ENCODE measurements around the gene UNK.
A peak's percentile ranks its signal among the peaks of the same experiment; 100 is the strongest.
"Not testable (repeated sequence)": the region's sequence is repeated elsewhere in the genome, so short reads cannot be mapped to it uniquely, and the experiment has no call there.

UNK gene

GRCh38 chr17:75773808-75774470, 10.7 kb upstream of the UNK start:
- no peak for DNase-seq

GRCh38 chr17:75774471-75774990, 10.1 kb upstream of the UNK start:
- DNase-seq, result no peak

- no peak for DNase-seq
Measured at GRCh38 chr17:75774991-75775668, 9.5 kb upstream of the UNK start.

DNA sequence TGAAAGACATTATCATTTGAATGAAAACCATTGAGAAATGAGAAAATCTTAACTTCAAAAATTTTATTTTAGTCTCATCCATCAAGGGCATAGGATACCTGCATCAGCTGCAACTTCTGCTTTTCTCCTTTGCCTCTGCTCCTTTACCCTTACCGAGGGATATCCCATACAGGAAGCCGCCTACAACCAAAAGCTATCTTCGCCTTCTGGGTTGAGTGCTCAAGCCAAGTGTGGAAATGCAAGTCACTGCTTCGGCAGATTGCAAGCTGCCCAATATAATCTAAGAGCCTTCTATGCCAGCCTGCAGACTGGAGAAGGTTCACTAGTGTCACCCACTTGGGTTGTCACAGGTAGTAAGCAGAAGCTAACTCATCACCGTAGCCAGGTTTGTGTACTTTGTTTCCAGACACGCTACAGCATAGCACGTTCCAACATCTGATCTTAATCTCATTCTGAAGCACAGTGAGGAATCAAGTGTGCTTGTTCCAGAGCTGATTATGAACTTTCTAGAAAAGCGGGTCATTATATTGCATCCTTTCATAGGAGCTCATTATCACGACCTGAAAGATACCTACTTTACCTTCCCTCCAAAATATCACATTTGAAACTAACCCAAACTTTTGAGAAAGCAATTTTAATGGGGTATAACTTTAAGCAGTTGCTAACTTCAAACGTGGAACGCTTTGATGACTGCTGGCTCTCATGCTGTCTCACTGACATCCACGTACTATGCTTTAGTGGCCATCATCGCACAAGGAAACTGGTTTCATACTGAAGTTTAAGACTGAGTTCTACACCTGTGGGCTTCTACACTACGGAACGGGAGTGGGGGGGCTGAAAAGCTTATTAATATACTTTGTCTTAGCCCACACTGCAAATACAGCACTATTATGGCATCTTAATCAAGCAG, 8.0 kb upstream of the UNK start:
- no peak for DNase-seq

GRCh38 chr17:75777296-75777922, 7.2 kb upstream of the UNK start:
- no peak for DNase-seq

DNA sequence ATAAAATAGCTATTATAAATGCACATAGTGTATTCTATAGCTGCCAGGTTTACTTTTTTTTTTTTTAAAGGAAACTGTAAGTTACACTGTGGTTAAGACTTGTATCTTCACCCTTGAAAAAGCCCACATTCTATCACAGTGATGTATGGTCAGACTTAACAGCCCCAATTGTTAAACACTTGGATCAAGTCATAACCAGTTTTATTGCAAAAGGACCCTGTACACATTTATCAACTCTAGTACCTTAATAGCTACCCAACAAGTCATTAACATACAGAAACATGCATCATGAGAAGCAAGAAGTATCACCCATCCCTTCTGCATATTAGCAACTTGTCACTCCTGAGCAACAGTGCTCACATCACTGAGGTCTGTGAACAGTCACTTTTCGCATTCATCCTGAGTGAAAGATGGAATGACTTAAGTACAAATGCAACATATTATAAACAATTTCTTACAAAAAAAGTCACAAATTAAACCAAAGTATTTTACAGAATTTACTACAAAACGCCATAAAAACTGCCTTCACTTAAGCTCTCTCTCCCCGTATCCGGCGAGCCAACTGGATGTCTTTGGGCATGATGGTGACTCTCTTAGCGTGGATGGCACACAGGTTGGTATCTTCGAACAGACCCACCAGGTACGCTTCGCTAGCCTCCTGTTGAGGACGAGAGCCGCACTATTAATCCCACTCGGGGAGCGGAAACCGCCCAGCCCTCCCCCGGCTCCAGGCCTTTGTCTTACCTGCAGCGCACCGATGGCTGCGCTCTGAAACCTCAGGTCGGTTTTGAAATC, 6.3 kb upstream of the UNK start:
- DNase-seq, result not testable (repeated sequence)

DNA sequence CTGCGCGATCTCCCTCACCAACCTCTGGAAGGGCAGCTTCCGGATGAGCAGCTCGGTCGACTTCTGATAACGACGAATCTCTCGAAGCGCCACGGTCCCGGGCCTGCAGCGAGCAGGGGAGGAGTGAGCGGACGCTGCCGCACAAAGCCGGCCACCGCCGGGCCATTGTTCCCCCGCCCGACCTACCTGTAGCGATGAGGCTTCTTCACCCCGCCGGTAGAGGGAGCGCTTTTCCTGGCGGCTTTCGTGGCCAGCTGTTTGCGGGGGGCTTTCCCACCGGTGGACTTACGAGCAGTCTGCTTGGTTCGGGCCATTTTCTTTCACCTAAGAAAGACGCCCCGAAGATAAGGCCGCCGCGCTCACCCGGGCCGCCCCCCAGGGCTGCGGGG, 5.8 kb upstream of the UNK start:
- DNase-seq, result no peak

- DNase-seq, result peak; percentile 97
Measured at GRCh38 chr17:75779250-75779986, 5.2 kb upstream of the UNK start.

GRCh38 chr17:75779987-75780889, 4.4 kb upstream of the UNK start:
- DNase-seq, result no peak

DNA sequence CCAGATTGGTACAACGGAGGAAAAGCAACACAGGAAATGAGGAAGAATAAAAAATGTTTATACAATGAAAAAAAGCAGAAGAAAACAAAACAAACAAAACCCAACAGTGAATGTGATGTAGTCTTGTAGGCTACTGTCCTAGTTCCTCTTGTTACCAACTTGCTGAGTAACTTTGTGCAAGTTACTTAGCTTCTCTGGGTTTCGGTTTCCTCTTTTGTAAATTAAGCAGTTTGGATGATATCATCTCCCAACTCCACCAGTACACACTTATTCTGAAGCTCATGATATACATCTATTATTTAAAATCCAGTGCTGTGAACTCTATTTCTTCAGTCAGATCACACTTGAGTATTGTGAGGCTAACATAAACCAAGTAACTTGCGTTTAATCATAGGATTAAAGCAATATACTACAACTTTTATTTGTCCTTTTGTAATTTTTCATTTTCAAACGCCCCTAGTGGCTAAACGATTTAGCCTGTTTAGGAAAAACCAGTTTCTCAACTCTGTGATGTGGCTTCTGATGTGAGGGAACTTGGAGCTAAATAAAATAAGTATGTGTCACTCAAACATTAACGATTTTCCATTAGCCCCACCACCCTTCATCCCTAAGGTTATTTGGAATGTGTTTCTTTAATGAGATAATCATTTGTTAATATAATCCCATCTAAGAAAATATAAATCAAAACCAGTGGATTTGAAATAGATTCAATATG, 1.4 kb upstream of the UNK start:
- DNase-seq, result peak; percentile 38

DNA sequence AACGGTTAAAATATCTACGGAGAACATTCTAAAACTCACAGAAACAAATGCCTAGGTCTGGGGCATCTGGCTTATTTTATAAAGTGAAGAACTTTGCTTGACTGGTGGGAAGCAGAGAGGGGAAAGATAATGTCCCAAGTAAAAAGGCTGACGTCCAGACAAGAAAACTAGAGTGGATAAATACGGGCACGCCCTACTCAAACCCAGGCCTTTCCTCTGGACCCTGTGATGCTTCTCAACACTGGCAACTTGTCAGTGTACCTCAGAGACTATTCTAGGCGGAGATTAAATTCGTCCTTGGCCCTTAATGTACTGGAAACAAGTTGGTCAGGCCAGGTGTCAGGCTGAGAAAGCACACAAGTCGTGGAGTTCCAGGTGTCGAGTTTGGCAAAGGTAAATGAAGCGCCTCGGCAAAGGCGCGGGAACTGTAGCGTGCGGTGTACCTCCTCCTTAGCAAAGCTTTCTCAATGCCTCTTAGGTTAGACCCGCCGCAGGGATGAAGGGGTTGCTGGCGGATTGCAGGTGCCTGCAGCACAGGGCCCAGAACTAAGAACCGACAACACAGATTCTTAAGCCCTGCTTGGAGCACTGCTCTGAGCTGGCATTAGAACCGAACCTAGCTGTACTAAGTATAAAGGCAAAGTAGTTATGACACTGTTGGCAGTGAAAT, 668 bp upstream of the UNK start:
- DNase-seq, result no peak

- peak; percentile 66 for DNase-seq
Measured at GRCh38 chr17:75785016-75785890, 647 bp downstream of the UNK start.

GRCh38 chr17:75791254-75791653, 6.6 kb downstream of the UNK start:
- DNase-seq, result no peak

DNA sequence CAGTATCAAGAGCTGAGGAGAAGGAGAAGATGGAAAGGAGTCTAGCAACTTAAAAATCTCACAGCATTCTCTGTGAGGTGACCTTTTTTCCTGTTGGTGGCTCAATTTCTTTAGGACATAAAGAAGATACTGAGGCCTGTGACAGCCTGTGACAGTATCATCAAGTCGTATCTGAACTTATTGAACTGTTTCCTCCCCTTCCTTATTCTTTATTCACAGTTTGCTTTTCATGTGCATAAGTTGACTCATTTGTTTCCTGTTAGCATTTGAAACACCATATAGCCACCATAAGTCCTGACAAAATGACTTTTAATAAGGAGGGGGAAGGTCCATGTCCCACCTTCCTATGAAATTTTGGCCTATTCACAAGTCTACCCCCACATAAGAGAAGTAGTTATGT, 8.9 kb downstream of the UNK start:
- no peak for DNase-seq

- no peak for DNase-seq
Measured at GRCh38 chr17:75795820-75796607, 11.4 kb downstream of the UNK start.

GRCh38 chr17:75799402-75799801, 14.8 kb downstream of the UNK start:
- no peak for DNase-seq

DNA sequence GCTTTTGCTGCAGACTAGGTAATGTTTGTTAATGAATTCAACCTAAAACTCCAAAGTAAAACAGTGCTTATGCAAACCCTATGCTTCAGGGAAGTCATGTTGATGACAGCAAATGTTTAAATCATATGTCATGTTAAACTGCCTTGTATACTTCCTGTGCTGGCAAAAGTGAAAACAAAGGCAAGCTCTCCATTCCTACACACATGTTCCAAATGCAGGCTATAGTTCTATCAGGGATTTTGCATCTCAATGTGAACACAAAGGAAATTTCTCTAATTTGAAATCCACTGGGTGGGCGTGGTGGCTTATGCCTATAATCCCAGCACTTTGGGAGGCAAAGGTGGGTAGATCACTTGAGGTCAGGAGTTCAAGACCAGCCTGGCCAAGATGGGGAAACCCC, 19.3 kb downstream of the UNK start:
- no peak for DNase-seq

Measured in NCI-H748 treated with DMSO at 0.1 percent for 48 hours (cell line).